Measurements from ENCODE around the gene ZNF423.

The ZNF423 gene

DNA sequence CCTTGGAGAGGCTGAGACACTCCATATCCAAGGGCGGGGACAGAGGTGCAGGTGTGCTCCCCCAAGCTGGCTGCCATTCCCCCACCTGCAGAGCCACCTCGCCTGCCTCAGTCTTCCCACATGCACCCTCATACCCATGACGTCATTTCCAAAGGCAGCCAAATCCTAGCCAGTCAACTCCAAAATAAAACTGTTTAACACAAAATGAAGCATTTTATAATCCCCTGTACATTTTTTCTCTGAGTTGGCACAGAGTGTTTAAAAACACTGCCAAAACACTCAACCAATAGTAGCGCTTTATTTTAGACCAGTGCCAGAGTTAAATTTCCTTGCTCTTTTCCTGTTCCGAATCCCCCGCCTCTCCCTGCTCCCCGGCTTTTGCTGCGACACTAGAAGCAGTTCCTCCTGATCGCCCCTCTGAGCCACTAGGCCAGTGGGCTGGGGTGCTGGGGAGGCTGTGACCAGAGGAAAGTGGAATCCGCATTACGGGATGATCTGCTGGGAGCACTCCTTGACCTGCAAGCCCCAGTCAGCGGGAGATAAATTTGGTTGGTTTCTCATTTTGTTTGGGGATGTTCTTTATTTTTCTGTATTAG, 139.5 kb downstream of the ZNF423 start:
- DNase-seq, result no peak

DNA sequence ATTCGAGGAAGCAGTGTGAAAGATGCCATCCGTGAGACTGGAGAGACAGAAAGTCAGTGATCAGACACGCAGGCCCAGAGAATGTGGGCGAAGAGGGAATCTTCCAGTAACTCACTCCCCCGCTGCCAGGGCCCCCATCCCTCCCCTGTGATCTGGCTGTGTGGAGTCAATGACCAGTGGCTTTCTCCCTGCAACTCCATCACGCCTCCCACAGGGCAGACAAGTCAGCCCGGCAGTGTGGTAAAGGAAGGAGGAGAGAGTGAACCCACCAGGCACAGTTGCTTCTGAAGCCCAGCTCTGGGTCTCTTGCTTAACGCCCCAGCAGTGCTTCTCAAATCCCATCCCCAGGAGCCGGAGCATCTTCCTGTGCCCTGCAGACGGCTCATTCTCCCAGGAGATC, 142.1 kb downstream of the ZNF423 start:
- no peak for DNase-seq

DNA sequence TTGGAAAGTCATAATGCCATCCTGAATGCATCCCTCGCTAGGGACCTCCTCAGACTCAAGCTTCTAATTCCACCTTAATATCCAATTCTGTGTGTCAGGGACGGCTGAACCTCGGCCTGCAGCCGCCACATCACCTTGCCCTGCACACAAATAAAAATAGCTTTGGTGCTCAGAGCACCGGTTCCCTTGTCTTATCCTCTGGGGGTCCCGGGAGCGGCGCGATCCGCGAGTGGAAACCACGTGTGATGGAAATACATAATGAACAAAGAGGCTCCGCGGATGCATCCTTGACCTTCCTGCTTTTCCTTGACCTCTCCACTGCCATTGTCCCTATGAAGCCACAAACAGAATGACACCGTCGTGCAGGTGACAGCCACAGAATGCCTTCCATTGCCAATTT, 143.4 kb downstream of the ZNF423 start:
- DNase-seq, result no peak

DNA sequence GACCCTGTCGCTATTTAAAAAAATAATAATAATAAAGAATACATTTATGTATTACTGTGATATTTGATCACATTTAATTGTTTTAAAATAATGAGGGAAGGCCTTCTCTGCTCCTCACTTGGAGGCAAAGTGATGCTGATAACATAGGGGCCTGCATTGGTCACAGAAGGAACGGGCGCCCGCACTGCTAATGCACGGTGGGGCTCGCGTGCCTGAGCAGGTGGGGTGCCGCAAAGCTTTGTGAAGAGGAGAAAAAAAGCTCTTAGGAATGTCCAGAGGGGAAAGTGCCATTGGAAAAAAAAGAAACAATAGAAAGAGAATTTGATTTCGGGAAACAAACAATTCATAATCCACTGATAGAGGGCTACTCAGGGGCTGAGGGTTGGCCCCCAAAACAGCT, 143.8 kb downstream of the ZNF423 start:
- no peak for DNase-seq

DNA sequence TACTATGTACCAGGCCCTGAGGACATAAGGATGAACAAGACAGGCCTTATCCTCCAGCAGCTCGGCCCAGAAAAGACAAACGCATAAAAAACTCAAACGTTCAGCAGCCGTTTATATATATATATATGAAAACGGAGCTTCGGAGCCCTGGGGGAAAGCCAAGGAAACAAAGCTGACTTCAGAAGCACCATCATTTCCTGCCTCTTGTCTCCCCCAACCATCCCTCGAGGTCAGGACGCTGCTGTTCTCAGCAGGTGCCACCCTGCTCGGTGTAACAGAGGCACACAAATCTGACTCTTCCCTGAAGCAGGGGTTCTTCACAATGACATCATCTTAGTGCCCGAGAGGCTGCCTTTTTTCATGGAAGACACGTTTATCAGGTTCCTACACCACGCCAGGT, 146.9 kb downstream of the ZNF423 start:
- DNase-seq, result no peak

DNA sequence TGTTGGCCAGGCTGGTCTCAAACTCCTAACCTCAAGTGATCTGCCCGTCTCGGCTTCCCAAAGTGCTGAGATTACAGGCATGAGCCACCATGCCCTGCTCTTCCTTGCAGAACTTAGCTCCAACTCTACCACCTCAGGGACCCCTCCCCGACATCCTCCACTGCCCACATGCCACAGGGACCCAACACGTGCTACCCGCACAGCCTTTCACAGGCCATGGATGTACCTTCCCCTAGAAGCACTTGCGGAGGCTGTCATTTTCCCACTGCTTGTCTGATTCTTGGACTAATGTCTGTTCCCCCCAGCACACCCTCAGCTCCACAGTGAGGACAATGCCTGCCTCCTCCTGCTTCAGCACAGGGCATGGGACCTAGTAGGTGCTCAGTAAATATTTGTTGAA, 147.4 kb downstream of the ZNF423 start:
- no peak for DNase-seq

DNA sequence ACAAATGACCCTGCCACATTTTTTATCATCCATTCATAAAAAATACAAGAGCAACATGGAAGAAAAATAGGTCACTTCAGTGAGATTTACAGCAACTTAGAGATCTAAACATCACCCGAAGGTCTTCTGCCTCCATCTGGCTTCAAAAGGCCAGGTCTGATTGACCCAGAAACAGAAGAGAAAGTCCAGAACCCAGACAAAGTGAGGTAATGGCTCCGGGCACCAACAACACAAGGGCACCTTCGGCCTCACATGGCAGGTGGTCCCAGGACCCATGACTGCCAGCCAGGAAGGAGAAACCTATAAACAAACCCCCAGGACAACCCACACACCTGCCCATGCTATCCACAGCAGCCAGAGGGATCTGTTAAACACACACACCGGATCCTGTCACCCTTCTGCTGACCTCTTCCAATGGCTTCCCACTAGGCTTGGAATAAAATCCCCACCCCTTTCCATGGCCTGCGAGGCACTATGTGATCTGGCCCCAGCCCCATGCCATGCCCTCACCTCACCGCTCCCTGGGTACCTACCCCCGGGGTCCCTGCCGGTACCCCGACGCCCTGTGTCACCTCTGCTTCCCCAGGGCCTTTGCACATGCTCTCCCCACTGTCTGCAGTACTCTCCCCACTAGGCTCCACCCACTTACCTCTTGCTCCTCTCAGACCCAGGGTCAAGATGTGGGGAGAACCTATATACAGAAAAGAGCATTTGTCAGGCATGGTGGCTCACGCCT, 149.1 kb downstream of the ZNF423 start:
- no peak for DNase-seq

DNA sequence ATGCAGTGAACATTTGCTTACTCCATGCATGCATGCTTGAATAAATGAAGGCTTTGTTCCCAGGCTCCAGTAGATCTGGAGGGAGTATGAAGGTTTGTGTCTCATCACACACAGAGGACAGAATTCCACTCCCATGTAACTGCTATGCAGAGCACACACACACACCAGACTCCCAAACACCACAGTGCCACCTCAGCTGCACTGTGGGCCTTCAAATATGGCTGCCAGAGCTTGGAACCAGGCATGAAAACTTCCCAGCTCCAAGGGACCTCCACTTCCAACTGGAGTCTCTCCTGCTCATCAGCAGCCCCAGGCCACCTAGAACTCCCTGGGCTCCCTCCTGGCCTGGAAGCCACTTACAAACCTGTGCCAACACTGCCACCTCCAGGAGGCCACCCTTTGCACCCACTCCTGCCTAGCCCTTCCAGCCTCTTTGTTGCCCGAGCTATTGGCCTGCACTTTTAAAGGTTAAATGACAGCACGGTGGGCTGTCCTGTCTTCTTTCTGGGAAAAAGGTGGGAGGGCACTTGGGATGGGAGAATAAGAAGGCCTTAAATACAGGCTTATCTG, 151.2 kb downstream of the ZNF423 start:
- DNase-seq, result no peak

DNA sequence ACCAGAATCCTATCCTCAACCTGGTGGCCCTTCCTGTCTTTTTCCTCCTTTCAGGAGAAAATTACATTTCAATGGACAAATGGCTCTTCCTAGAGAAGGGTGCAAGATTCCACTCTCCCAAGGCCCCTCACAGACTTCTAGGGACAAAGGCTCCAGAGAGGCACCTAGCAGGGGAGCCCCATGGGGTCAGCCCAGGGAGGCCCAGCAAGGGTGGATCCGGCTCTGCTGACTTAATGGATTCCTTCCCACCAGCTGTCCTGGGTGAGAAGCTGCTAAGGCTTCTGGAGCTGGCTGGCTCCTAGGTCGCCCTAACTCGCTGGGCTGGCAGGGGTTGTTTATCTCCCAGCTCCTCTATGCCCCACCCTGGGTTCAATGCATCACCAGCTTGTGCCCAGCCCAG, 152.4 kb downstream of the ZNF423 start:
- no peak for DNase-seq

DNA sequence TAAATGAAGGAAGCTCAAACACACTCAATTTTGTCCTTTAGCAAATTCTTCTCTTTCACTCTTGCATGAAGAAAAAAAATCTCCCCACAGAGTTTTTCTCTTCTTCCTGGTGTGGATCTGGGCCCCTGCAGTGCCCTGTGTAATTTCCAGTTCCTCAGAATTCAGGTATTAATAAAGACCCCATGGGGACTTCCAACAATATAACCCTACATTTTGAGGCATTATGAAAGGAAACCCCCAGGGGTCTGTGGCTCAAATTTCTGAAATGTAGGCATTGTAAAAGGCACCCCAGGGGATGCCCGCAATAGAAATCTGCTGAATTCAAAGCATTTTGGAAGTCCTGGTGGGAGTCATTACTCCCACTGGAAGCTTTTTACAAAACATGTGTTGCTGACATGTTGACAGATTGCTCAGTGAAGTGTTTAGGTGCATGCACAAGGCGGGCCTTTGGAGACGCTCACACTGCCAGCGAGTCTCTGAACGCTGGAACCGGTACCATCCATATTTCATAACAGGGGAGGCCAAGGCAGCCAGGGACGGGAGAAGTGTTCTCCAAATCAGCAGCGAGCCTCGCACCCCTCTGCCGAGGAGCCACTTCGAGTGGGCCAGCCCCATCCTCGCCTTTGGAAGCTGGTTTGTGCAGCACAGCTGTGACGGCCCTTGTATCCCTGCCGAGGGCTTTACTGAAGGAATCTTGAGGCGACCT, 154.0 kb downstream of the ZNF423 start:
- DNase-seq, result no peak

DNA sequence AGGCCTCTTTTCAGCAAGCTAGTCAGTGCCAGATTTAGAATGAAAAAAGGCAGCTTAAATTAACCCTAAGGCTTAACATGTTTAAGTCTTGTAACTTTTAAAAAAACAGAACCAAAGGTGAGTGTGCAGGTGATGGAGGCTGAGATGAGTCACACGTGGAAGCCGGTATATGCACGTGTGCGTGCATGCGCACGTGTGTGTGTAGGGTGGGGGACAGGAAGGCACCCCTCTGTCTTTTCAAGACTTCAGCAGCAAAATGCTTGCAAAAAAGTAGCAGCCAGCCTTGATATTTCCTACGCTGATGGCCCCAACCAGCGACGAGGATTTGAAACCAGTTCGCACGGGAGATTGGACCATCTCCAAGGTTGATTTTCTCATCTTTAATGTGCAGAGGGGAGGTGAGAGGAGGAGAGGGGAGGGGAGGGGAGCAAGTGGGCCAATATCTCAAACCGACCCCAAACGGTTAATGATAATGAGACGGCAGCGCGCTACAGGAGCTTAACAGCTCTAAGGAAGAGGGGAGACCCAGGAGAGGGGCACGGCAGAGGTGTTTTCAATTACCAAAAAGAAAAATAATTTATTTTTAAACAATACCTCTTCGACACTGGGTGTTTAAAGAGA, 154.7 kb downstream of the ZNF423 start:
- no peak for DNase-seq

DNA sequence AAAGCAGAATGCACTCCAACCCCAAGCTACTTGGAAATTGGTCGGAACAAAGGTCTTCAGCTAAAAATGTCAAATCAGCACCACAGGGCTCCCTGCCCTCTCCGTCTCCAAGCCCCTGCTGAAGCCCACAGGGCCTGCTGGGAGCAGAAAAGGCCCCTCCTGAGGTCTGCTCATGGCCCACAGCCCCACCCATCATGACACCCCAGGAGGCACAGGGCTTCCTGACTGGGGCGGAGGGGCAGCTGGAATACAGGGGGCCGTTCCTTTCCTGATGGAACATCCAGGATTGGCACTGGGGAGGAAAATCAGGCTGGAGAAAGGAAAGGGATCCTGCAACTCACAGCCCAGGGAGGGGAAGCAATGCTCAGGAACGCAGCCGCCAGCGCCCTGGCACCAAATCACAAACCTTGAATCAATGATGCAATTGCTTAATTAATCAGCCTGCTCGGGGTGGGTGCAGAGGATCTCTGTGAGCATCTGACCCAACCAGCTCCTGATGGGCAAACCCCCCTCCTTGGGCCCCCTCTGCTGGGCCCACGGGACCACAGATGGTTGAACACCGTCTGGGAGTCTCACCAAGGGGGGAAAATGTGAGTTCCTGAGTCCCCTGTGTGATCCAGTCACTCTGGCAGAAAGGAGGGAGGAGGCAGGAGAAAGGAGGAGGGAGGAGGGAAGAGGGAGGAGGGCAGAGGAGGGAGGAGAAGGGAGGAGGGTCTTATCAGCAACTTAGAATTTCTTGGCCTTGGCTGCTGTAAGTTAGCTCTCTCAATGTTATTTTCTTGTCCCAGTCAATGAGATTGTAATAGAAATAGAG, 155.5 kb downstream of the ZNF423 start:
- DNase-seq, result no peak

DNA sequence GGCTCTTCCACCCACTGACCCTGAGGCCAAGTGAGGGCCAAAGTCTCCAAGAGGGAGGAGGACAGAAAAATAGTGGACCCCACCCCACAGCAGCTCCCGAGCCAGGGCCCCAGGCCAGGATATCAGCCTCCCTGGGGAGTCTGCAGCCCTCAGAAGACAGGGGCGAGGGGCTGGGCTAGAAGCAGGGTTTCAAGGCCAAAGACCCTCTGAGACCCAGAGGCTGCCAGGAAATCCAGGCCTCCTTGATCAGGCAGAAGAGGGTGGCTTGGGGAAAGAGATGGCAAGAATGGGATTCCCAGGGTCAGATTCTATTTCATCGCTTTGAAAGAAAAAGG, 156.1 kb downstream of the ZNF423 start:
- DNase-seq, result no peak

DNA sequence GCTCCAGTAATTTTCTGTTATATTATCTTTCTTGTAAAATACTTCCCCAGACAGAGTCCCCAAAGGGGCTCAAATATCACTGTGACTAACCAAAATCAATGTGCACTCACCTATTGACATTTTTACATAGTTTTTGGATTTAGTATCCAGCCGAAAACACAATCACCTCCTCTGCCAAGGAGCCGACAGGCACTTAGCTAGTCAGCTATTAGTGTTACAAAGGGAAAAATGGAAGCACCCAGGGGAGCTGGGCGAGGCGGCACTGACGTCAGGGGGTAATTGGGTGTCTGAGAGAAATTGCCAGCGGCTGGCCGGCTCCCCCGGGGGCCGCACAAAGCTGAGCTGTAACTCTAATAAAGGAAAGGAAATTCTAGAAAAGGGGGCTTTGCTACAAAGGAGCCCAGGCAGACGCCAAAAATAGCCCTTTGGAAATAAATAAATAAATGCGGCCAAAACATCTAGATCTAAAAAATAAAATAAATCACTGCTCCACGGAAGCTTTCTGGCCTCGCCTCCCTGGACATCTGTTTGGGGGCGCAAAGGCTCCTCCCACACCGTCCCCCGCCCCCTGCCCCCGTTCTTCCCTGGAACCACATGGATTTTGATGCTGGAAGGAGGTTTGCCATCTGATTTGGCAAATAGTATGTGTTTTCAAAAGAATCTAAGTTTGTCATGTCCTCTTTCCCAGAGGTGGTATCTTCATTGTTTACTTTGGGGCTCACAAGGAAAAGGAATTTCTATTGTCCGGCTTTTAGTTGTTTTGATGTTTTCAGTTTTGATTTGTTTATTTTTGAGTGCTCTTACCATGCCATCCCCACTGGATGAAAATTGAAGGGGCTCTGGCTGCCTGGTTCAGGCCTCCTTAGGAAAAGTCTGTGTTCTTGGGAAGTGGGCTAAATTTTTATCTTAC, 156.7 kb downstream of the ZNF423 start:
- DNase-seq, result no peak

DNA sequence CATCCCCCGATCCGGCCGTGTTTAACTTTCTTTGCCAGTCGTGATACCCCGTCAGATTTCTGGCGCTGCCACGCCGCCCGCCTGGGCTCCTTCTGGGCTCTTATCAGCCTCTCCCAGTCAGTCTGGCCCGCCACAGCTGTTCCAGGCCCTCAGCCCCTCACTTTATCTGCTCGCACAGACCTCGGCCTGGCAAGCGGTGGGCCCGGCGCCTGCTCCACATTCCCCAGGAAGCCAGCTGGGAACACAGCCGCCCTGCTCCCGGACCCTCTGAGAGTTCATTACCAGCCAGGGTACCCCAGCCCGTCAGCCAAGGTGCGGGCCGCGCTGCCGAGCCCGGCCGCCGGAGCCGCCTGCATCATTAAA, 157.5 kb downstream of the ZNF423 start:
- no peak for DNase-seq

DNA sequence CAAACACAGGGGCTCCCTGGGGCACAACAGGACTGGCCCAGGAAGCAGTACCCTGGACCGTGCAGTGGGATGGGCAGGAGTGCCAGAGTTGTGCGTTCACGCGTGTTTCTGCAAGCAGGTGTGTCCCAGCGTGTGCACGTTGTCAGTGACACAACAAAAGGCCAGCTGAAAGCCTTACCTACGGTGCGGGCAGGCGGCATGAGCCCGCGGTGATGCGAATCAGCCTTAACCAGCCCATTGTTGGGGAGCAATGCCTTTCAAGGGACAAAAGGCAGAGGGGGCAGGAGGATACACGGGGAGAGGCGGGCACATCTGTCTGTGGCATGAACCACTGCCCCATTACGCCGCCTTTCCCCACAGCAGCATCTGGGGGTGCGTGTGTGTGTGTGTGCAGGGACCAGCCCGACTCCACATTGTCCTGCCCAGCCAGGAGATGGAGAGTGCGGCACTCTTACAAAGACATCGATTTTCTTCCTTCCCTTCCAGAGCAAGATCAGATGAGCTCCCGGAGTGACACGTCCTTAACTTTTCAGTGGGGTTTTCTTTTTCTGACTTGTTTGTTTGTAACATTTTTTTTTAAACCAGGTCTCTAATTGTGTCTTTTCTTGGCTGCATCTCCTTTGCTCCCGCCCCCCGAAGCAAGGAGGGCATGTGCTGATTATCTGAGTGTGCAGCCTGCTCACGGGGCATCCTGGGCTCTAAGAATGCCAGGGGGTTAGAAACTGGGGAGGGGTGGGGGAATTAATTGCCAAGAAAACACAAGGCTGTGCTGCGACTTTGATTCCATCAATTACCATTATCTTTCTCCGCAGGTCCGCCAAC, 158.1 kb downstream of the ZNF423 start:
- DNase-seq, result no peak

DNA sequence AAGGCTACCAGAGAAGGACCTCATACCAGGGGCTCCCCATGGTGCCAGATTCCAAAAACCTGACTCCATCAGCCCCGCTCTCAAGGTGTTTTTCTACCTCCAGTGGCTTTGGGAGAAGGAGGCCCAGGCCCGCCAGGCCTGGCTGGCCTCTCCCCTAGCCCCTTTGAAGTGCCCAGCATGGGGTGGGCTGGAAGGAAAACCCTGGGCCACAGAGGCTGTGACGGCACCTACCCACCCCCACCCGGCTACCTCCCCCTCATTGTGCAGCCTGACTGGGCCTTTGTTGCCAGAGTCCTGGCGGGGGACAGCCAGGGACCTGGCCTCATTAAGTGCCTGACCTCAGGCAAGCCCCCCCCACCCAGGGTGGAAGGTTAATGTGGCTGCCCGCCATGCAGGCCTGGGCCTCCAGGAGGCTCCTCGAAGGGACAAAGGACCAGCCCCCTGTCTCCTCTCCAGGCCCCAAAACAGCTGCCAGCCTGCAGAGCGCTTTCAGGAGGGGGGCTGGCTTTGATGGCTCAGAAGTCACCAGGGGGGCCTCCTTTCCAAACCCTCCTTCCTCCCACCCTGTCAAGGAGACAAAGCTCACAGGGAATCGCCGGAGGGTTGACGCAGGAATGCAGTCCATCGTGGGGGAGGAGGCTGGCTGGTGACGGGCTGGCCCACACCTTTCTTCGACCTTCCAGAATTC, 159.4 kb downstream of the ZNF423 start:
- no peak for DNase-seq

DNA sequence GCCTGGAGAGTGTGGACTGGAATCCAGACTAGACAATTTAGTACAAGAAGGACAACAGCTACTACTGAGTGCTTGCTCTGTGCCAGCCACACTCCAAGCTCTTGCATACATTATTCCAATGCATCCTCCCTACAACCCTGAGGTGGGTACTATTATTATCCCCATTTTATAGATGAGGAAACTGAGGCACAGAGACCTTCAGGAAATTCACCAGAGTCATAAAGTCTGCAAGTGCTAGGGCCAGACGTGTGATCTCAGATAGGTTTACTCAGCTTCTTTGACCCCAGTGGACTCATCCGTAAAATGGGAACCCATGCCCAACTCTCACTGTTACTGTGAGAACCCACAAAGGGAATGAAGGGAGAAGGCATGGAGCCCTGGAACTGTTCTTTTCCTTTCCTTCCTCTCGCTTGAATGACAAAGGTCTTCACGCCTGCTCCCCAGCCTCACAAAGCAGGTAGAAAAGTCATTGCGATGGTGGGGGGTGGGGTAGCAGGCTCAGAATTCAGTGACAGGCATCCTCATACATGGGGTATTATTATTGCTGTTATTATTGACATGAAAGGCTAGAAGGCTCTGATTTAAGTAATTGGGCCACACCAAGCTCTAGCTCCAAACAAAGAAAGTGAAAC, 160.0 kb downstream of the ZNF423 start:
- no peak for DNase-seq

DNA sequence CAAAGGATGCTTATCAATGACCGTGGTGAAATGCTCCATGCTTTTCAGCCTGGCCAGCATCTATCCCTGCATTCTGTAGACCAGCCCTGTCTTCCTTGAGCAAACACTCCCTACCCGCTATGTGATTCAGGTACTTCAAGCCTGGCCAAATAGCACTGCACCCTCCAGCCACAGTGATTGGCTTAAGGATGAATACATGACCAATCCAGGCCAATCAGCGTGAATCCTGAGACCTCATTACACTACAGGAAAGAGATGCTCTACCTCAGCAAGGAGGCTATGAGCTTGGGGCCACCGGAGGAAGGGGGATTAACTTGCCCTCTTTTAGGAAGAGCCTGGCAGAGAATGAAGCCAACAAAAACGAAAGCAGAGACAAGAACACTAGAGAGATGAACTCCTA, 162.5 kb downstream of the ZNF423 start:
- no peak for DNase-seq

DNA sequence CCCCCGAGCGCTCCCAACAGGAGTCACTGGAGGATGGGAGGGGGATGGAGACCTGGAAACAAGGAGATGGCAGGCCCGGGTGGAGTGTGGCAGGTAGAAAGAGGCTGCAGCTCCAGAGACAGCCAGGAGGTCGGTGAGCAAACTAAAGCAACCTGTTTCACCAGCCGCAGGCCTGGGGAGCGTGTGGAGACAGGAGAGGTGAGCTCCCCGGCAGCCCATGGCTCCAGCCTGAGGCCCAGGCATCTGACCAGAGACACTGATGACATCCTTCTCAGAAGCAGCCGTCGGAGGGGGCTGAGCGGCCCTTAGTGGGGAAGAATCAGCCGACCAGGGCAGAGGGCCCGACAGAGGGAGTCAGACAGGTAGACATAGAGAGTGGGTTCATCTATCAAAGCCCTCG, 165.1 kb downstream of the ZNF423 start:
- no peak for DNase-seq
